EH (cell line): ENCODE results near the gene DNAJB8.

Experiments
- DNase-seq: peaks from one replicate; pipeline ENCODE4 v3.0.0-alpha.2; 2015; ENCODE audit warnings: low read depth

The DNAJB8 gene

GRCh38 chr3:128425846-128426127 is 40.9 kb downstream of the DNAJB8 start:
- DNase-seq = no peak

GRCh38 chr3:128425142-128425845 is 41.4 kb downstream of the DNAJB8 start:
- DNase-seq = no peak

- peak; percentile 88 for DNase-seq
Measured at GRCh38 chr3:128424508-128425069, 42.1 kb downstream of the DNAJB8 start.

GRCh38 chr3:128423525-128424147 is 43.1 kb downstream of the DNAJB8 start:
- DNase-seq = peak; percentile 9

- no peak for DNase-seq
Measured at GRCh38 chr3:128422762-128423524, 43.7 kb downstream of the DNAJB8 start.

- no peak for DNase-seq
Measured at GRCh38 chr3:128421966-128422365, 44.7 kb downstream of the DNAJB8 start.

GRCh38 chr3:128421439-128421836 is 45.3 kb downstream of the DNAJB8 start:
- no peak for DNase-seq

- DNase-seq = no peak
Measured at GRCh38 chr3:128420720-128421438, 45.8 kb downstream of the DNAJB8 start.

- no peak for DNase-seq
Measured at GRCh38 chr3:128420289-128420688, 46.4 kb downstream of the DNAJB8 start.

GRCh38 chr3:128419311-128419710 is 47.4 kb downstream of the DNAJB8 start:
- no peak for DNase-seq

- no peak for DNase-seq
Measured at GRCh38 chr3:128418900-128419299, 47.8 kb downstream of the DNAJB8 start.

- DNase-seq = peak; percentile 94
Measured at GRCh38 chr3:128416578-128417211, 50.0 kb downstream of the DNAJB8 start.

- no peak for DNase-seq
Measured at GRCh38 chr3:128415773-128416577, 50.7 kb downstream of the DNAJB8 start.

GRCh38 chr3:128415200-128415772 is 51.4 kb downstream of the DNAJB8 start:
- DNase-seq = no peak

GRCh38 chr3:128413413-128414205 is 53.1 kb downstream of the DNAJB8 start:
- no peak for DNase-seq

- DNase-seq = no peak
Measured at GRCh38 chr3:128413003-128413370, 53.7 kb downstream of the DNAJB8 start.
